Activated CD8-positive, alpha-beta memory T cell treated with anti-CD3 and anti-CD28 coated beads, Interleukin-2, amount 50 U/mL, for 24 hours (primary cell): Measurements from ENCODE around the gene GDF7.

Source experiments
- DNase-seq: peaks from one replicate; pipeline ENCODE4 v3.0.0-alpha.2; 2020; ENCODE audit errors: extremely low read depth

The GDF7 gene

DNA sequence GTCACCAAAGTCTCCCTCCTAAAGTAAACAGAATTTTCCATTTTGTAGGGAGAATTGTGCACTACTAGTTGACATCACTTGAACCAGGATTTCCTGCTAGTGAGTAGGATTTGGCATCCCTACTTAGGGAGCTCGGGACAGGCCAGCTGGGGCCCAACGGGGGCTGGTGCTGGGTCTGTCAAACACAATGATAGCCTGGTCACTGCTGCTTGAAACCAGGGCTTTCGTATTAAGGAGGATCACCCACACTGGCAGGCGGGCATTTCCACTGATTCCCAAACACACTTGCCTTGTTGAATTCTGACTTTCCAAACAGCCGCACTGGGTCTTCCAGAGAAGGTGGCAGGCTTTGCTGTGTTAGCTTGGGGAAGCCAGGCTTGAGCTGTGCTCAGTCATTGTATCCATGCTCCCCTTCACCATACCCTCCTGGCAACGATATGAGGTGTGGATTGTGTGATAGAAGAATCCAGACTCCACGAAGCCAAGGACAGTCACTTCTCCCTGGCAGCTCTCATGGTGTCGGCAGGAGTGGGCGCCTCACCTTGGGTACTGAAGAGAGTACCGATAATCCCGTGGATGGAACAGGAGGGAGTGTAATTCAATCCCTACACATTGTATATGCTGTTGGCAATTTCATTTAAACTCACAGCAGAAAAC is 7.5 kb downstream of the GDF7 start:
- no peak for DNase-seq

DNA sequence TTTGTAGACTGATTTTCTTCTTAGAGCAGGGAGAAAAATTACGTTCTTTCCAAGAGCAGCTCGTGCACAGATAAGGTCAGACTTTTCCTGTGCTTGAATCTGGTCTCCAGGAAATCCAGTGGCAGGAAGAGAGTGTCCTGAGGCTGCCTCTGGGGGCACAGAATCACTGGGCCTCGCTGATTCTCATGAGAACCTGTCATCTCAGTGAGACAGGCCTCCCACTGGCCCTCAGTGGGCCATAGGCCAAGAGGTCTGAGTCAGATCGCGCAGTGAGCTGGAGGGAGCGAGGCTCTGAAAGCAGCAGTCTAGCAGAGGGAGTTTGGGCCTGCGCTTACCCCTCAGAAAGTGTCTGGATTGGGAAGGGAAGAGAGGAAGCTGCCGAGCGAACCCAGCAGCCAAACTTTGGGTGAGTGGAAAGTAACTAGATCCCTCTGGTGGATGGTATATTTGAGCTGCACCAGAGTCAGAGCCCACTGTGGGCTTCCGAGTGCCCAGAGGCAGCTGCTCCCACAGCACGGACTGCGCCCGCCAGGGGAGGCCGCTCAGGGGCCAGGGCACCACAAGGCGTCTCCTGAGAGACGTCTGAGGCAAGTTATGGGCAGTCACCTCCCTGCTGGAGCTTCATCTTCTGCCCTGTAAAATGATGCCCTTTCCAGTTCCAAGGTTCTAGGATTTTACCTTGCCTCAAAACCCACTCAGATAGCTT is 8.2 kb downstream of the GDF7 start:
- no peak for DNase-seq

DNA sequence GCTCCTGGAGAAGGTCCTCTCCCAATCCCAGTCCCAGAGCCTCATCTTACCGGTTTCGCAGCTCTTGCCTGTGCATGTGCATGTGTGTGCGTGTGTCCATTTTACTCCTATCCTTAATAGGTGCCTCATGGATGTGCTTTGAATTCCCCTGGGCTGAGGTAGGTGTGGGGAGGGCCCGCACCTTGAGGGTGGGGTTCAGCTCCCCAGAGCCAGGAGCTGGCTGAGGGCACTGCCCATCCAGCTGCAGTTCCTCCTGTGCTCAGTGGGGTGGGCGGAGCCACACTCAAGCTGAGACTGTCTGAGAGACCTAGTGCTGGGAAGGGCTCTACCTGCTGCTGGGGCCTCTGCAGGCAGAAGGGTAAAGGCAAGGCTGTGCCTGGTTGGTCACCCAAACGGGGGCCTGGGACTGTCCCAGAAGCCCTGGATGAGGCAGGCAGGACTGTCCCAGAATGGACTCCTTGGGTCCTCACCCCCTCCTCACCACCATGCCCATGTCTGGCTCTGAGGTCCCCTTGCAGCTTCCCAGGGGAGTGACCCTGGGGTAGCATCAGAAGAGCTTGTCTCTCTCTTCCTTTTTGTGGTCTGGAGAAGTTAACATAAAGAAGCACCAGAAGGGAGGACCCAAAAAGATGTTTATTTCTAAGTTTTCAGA is 8.9 kb downstream of the GDF7 start:
- DNase-seq = no peak

DNA sequence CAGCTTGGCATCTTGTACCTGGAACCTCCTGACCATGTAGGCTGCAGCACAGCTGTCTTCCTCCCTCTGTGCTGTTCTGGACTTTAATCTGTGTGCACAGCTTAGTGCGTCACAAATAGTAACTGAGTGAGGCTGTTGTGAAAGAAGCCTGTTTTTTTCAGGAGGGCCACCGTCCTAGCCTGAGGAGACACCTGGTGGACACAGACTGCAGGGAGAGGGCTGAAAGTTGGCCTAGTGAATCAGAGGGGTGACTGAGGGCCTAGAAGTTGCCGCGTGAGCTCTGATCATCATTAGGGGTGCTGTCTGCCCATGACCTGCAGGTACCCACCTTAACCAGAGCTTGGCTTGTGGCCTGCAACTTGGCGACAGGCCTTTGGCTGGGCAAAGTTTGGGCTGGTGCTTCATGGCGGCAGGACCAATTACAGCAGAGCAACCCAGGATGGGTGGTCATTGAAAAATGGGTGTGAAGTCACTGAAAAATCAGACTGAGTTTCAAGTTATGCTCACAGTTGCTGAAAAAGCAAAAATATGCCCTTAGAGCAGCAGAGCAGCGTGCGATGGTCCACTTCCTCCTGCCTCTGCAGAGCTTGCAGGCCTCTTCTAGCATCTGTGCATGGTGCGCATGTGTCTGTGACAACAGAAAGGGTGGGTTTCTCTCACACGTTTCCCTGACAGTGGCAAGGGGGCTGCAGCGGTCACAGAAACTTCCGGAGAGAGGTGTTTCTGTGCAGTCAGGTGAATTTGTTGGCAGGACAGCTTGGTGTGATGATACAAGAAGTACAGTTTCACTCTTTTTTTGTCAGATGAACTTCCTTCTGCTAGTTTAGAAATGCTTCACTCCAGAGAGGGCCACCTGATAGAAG is 9.6 kb downstream of the GDF7 start:
- no peak for DNase-seq

DNA sequence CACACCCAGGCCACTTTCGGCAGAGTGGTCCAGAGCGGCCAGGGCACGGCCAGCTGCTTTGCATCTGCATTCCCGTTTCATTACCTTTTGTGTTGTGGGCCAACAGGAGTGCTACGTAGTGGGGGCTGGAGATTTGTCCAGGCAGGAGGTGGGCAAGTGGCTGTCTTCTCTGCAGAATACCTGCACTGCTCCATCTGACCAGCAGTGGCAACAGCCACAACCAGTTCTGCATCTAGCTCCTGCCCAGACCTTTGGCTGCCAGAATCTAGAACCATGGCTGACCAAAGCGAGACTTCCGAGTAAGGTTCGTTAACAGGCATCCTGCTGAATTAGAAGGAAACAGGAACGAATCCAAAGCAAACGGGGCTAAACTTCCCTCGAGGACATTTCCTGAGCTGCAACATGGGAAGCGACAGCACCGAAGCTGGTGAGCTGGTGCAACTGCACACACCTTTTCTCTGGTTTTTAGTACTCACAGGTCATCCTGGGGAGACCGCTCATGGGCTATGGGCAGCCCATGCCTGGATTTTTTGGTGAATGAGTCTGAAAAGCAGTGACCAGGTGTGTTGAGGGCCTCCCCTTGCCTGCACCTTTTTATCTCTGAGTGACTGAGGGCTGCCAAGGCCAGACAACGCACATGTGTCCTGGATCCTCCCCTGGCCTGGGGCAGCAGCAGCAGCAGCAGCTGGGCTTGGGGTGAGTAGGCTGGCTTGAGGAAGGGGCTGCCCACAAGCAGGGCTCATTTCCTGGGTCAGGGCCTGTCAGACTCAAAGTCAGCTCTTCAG is 10.5 kb downstream of the GDF7 start:
- DNase-seq = no peak

DNA sequence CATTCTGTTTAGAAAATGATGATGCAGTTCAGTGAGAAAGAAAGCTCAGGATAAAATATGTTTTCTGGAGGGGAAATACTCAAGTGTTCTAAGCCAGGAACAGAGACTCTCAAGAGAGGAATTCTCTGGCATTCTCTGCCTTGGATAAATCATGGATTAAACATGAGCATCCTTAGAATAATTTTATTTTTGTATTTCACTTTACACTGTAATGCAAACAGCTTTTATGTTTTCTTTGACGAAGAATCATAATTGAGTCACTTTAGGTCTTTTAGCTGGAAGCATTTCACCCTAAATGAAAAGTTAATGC is 11.1 kb downstream of the GDF7 start:
- no peak for DNase-seq

DNA sequence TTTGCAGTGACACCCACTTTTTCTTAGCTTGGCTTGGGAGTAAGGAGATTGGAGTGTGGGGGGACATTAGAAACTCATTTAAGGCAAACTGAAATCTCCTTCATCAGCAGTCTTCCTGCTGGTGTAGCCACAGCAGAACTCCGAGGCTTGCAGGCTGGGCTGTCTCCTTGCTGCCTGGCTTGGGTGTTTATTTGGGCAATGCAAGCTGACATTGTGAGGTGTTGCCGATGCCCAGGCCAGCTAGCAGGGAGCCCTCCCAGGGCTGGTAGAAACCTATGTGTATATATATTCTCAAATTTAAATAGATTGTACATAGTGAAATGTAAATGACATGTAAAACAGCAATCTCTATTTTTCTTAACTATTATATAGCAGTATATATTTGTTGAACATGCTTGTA is 11.8 kb downstream of the GDF7 start:
- DNase-seq = no peak

DNA sequence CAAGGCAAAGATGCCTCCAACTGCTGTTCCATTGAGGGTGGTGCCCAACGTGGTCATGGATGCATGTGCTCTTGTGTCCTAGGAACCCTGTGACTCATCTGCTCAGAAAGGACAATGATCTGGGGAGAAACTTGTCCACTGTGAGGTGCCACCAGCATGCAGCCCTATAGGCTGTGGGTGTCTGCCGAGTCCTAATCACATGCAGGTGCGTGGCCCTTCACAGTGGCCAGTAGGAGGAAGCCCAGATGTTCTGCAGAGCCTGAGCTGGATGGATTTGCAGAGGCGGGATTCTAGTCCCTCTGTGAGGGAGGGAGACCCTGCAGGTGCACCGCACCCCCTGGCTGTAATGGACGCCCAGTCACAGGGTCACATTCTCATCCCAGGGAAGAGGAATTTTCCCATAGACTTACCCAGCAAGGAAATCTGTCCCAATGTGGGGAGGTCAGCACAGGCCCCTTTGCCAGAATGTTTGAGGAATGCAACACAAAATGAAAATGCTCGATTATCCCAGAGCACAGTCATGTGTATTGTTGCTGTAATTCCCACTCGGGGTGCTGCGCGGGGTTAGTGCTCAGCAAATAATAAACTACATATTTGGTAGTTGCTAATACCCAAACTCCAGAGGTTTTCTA is 13.9 kb downstream of the GDF7 start:
- DNase-seq = no peak

DNA sequence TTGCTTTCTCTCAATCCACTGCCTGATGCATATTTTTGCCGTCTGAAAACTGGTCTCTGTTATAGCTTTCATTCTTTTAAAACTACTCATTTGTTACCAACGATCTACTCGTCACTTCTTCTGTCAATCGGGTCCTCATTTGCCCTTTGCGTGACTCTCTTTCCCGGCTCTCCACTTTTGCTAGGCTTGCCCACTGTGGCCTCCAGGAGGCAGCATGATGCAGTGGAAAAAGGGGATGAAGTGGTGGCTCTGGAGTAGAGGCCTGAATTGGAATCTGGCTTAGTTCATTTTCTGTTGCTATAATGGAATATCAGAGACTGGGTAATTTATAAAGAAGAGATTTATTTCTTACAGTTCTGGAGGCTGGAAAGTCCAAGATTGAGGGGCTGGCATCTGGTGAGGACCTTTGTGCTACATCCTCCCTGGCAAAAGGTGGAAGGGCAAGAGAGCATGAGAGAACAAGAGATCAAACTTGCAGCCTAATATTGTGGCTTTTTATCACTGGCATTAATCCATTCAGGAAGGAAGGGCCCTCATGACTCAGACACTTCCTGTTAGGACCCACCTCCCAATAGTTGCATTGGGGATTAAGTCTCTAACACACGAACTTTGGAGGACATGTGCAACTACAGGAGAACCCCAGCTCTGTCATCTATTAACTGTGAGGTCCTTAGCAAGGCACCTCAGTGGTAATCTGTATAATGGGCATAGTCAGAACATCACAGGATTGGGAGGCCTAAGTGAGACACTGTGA is 15.4 kb downstream of the GDF7 start:
- no peak for DNase-seq

DNA sequence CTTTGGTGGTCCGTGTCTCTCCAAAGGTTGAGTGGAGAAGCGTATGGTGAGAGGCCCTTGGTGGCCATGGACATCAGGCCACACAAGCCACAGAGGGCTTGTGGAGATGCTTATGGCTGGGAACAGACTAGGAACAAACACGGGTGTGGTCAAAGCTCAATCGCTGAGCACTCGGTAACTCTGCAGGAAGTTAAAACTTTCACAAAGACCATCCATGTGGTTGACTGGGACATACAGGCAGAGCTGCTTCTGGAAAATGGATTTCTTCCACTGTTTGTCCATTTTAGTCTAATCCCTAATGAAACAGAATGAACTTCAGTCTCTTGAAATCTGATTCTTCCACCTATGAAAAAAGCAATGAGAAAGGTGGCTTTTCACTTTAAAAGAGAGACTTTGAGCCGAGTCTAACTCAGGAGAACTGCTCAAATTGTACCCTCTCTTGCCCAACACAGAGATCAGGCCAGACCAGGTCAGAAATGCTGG is 17.7 kb downstream of the GDF7 start:
- DNase-seq = no peak

DNA sequence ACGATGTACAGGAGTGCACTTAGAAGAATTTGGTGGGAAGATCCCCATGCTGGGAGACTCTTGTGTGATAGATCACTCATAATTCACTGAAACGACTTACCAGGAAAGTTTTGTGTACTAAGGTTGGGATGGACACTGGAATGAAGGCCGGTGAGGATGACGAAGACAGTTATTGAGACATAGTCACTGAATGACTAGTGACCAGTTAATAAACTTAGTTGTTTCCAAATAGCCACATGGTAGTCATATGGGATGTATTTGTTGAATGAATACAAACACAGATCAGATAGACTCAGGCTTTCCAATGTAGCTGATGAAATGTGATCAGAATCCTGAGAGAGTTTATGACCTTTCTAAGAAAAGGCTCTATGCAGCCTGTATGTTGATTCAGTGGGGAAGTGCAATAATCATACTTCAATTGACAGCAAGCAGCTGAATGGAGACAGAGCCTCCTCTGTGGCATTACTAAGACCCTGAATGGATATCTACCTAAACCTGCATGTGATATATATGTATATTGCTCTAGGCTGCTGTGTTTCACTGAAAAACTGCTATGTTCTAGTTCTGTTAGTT is 20.4 kb downstream of the GDF7 start:
- DNase-seq = no peak

DNA sequence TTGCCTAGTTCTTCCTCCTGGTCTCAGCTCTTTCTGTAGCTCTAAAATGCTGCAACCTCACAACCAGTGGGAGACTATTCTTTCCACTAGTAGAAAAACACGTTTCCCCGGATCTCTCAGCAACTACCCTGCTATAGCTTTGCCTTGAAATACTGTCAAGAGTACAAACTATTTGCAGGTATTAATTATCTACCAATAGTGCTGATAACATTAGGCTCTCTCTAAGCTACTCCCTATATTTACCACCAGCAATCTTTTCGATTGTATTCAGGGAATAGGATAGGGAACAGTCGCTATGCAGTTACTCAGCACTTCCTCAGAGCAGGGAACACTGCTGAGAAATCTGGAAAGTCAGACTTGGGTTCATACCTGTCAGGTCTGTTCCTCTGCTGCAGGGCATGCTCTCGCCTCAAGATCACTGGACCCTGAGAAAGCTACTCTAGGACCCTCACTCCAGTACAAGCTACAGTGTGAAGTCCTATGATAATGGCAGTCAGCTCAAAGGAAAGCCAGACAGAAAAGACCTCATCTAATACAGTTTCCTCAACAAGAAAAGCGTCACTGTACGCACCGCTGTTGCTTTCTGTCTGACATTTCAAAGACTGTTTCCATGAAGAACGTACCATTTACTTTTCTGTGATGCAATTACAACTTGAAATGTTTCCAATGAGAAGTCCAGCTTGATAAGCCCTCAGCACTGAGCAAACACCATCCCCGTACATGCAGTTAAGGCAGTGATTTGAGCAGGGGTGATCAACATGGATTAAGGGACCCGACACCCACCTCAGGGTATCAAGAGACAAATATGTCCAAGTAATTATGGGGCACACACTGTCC is 22.7 kb downstream of the GDF7 start:
- DNase-seq = no peak

DNA sequence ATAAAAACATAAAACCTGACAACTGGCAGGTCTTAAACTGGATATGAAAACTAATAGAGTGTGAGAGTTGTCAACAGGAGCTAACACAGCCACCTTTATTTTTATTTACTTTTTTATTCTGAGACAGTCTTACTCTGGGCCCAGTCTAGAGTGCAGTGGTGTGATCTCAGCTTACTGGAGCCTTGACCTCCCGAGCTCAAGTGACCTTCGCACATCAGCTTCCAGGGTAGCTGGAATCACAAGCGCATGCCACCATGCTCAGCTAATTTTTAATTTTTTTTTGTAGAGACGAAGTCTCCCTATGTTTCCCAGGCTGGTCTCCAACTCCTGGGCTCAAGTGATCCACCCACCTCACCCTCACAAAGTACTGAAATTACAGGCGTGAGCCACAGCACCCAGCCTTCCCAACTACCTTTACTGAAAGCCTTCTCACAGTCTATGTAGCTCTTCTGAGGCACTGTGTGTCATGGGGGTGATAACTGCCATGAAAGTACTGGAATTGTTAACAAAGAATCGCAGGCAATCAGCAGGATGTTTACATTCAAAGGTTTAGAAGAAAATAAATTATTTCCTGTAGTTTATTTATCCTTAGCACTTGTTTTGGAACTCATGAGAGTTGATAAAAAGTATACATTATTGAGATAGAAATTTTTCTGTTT is 24.3 kb downstream of the GDF7 start:
- DNase-seq = no peak

DNA sequence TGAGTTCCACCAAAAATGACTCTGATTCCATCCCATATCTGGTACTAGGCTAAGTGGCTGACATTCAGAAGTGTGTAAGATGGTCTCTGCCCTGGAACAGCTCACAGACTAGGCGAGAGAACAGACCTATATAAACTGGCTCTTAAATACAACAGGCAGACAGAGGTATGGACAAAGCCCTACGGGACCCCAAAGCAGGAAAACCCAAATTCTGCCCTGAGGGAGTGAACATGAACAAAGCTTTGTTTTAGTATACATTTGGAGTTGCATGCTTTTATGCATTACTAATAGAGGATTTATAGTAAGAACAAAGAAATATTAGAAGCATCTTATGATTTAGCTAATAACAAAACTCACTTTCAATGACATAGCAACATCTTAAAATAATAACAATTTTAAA is 25.1 kb downstream of the GDF7 start:
- no peak for DNase-seq

DNA sequence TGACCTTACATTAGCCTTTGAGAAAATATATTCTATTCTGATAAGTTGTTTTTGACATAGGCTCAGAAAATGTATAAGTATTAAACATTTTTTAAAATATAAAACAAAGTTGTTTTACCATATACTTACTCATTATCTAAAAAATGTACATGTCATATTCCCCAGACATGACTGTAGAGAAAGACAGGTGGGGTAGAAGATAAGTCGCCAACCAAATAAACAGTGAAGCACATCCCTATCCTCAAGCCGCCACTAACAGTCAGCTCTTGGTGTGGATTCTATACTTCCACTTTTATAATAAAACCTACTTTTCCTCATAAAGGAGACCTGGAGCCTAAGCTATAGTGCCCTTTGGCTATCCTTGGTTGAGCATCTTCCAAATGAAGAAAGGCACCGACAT is 26.4 kb downstream of the GDF7 start:
- DNase-seq = no peak

DNA sequence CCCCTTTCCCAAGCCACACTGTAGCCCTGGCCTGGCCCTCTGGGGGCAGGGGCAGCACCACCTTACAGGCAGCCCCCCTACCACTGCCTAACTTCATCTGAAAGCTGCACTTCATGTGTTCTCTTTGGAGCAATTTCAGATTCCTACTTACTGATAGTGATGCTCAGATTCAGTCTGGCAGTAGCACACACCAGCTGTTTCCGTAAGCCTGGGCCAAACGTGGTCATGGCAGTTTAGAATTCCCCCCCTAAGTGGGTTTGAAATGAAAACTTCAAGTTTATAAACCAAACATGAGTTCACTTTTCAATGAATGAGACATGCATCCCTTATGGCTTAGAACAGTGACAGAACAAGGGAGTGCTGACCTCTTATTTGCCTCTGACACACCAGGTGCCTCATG is 29.4 kb downstream of the GDF7 start:
- DNase-seq = no peak

DNA sequence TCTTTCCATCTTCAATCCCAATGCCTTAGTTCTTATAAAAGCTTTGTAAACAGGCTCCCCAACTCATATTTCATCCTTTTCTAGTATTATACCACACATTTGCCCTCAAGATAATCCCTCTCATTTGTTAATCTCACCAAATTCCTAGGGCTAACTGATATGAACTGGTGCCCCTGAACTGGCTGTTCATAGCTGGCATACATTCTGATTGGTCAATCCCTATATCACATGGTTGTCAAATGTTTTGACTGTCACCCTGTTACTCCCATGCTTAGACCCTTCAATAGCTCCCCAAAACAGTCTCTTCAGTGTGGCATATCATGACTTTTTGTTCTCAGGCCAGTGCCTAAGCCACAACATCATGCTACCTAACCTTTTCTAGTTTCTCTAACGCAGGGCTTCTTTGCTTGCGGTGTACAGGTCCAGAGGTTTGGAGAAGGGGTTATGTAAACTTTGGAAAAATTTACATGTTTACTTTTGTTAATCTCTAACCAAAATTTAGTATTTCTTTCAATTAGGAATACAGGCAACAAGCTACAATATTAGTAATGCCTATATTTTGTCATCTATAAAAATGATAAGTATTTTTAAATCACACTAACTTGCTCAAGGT is 30.5 kb downstream of the GDF7 start:
- no peak for DNase-seq
